HG03064 (cell line): Measurements from ENCODE around the gene MYEF2.

ENCODE experiments used
- ATAC-seq: cut with Tn5 transposase; IDR thresholded peaks from one replicate; pipeline ENCODE4 v1.9.1; 2021; ENCODE audit warnings: low read depth; ENCODE audit not compliant: unreplicated experiment

The MYEF2 gene, protein sequence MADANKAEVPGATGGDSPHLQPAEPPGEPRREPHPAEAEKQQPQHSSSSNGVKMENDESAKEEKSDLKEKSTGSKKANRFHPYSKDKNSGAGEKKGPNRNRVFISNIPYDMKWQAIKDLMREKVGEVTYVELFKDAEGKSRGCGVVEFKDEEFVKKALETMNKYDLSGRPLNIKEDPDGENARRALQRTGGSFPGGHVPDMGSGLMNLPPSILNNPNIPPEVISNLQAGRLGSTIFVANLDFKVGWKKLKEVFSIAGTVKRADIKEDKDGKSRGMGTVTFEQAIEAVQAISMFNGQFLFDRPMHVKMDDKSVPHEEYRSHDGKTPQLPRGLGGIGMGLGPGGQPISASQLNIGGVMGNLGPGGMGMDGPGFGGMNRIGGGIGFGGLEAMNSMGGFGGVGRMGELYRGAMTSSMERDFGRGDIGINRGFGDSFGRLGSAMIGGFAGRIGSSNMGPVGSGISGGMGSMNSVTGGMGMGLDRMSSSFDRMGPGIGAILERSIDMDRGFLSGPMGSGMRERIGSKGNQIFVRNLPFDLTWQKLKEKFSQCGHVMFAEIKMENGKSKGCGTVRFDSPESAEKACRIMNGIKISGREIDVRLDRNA

DNA sequence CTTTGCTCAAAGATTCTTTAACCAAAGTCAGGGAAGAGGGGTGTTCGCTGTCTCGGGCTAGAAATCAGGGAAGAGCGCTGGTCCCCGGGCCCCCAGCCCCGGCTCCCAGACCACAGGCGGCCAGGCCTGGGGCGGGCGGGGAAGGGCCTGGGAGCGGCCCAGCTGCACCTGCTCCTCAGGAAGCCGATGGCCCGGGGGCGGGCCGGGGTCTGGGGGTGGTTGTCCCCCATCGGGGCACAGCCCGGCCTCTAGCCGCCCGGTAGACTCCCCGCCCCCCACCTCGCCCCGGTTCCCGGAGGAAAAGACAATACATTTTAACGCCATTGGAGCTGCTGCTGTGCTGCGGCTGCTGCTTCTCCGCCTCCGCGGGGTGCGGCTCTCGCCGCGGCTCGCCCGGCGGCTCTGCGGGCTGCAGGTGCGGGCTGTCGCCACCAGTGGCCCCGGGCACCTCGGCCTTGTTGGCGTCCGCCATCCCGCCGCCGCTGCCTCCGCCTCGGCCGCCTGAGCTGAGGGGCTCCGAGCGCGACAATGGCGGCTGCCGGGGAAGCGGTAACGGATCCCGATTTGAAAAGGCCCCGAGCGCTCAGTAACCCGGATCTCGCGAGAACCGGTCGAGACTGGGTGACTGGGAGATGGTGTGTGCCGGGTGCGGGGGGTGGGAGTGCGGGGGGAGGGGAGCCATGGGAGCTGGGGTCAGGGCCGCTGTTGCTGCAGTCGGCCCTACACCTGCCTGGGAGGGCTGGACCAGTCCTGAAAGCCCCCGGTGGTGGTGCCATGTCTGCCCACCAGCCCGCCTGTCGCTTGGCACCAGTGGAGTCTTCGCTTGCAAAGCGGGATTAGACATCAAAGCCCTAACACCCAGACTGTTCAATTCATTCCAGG is at the start of gene MYEF2:
TSS of gene MYEF2 (minus strand) at position 530 of the 882 bp plus-strand sequence. CDS start at position 472, 58 bp downstream.
- ATAC-seq: peak; percentile 70

DNA sequence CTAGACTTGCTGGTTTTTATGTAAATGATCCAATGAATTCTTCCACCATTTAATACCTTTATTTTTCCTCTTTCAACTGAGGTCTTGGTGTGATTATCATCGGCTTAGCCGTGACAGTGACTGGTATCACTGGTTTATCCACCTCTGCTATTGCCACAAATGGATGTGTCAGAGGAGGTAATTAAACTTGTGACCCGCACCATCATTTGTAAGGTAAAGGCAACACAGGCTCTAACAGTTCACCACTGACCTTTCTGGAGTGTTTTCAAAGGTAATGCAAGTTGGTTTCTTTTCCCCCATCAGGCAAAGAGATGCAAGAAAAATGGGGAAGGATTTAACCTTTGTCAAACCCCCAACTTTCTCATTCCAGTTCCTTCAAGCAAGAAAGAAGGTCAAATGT is 47.7 kb upstream of the MYEF2 start:
- ATAC-seq: no peak

DNA sequence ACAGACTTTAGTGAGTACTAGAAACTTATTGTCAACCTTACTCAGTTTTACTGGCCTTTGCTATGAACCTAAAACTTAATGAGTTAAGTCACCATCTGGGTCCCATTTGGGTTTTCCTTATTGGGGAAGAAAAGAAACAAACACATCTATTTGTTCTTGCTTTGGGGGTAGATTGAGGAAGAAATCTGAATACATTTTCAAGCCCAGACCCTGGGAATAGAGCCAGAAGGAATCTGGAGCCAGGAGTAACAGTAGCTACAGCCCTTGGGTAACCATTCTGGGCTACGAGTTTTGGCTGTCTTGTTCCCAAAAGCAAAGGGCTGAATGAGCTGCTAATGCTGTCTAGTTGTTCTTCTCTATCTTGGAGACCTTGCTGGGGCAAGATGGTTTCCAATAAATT is 44.5 kb upstream of the MYEF2 start:
- ATAC-seq: no peak

DNA sequence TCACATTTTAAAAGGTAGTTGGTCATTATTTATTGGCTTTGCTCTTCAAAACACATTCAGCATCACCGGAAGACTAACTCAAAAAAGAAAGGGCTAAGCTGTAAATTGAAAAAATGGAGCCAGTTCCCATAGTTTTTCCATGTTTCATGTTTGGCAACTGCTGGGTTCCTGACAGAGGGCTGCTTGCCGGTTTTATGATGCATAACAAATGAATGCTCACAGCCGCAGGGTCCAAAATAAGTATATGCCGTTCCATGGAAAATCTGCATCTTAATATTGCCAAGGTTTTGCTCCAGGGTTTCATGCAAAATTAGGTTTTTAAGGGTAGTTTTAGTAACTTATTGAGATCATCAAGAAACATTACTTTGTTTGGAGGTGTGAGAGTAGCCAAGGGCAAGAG is 43.8 kb upstream of the MYEF2 start:
- ATAC-seq: no peak

DNA sequence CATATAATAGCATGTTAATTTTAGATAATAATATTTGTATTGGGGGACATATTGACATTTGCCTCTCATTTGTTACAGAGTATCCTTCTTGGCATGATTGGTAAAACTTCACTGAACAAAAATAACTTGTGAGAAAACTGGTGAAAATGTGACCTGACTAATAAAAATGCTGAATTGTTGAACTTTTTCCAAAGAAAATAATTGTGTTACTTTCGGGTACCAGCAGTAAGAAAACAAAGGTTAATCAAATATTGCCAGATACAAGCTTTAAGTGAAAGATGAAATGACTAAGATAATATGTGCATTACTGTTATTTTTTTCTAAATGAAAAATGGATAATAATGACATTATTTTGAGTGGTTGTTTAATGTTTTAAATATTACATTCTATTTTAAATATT is 43.2 kb upstream of the MYEF2 start:
- no peak for ATAC-seq

DNA sequence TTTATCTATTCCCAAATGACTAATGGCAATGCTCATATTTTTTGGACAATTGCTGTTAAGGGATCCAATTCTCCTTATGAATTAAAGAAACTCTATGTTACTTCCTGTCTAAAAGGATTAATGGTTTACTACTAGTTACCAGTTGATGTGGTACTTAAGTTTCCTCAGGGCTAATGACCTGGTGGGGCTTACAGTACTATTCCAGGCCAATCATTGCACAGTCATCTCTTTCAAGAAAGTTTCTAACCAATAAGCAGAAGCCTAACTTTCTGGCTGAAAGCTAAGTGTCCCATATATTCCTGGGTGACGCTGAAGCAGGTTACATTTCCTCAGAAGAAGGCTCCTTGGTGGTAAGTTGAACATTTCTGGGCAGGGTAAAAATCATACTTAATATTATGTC is 27.9 kb upstream of the MYEF2 start, which contains the start of gene SLC12A1:
TSS of gene SLC12A1 (plus strand) at position 322 of the 400 bp plus-strand sequence. CDS start 1,418 bp downstream, outside the sequence.
- no peak for ATAC-seq

DNA sequence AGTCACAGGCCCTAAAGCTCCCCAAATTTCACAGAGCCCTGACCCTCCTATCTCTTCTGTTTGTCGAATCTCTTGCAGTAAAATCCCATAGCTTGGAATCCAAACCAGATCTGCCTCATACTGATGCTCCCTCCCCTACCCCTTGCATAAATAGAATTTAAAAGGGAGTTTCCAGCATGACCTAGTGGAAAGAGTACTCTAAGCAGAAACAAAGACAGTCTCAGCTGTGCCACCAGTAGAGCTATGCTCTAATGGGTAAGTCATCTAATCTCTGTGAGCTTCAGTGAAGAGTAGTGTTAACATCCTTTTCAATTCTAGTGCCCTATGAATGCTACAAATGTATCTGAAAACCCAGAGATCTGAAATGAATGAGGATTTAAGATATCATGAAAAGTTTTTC is 24.0 kb upstream of the MYEF2 start:
- ATAC-seq: no peak

DNA sequence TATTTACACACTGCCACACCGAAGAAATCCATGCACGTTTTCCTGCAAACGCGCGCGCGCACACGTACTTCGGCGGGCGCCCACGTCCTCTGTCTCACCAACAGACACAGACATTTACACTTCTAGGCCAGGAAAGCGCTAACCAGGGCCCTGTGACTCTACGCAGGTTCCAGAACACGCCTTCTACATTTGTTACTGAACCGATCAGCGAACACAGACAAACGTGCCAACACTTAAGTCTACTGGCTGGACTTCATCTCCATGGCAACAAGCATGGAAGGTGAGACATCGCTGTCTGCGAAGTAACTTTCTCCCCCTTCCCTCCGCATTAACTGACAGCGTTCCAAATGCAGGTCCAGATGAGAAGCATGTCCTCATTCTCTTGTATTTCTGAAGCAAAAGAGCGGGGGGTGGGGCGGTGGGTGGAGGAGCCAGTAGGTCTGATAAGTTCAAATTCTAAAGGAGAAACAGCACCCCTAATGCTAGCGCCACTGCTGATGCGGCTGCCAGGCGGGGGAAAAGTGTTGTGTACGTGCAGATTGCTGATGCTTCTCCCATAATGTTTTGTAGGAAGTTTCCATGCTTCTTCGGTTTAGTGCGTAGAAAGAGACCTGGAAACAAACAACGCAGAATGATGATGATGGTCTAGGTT is 13.6 kb upstream of the MYEF2 start, which contains the start of gene CTXN2:
TSS of gene CTXN2 (plus strand) at position 92 of the 652 bp plus-strand sequence. CDS start 9,636 bp downstream, outside the sequence.
- ATAC-seq: no peak

DNA sequence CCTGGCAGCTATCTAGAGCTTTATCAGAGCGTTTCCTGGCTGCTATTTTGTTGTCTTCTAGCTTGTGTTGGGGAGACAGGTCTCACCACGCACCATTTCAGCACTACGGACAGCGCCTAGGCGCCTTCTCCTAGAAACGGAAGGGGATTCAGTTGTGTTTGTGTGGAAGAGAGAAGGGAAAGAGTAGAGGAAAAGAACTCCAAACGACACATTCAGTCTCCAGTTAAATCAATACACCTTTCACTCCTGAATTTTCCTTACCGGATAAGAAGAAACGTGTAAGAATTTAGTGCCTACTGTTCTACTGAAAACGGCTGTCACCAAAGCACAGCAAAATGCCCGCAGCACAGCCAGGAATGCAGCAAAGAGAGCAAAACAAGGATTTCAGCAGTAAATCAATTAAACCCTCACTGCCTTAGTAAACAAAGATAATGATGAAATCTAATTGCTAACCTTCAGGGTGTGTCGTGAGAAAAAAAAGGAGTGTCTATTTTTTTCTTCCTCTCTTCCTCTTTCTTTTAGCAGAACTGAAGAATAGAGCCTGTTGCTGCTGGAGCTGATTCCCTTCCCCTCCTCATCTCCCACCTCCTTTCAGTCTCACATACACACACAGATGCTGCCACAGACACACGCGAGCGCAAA is 13.0 kb upstream of the MYEF2 start:
- ATAC-seq: no peak

DNA sequence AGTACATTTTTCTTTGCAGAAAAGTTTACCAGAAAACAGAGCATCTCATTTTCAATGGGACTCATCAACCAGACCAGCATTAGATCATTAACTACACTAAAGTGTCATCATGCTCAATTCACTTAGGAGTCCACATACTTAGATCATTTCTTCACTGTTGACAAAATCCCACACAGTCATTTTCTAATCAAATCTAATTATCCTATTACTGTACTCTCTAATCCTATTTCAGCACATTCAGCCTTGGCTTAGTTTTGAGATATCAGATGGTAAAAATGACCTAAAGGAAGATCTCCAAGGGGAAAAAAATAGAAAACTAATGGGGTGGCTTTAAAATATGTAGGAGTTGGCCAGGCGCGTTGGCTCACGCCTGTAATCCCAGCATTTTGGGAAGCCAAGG is 8.2 kb upstream of the MYEF2 start:
- no peak for ATAC-seq

DNA sequence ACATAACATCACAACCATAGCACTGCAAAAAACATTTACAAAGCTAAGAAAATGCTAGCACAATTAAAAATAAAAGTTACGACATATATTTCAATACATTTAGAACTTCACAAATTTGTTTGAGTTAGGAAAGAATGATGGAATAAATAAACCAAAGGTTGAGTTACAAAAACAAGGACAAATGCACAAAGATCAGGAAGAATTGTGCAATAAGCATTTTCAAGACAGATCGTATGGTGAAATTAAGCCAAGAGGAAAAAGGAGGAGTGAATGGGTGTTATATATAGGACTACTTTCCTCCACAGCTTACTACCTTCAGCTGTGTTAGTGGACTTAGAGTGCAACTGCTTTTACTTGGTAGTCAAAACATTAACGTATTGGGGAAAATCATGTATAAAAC is 7.4 kb upstream of the MYEF2 start:
- ATAC-seq: no peak

DNA sequence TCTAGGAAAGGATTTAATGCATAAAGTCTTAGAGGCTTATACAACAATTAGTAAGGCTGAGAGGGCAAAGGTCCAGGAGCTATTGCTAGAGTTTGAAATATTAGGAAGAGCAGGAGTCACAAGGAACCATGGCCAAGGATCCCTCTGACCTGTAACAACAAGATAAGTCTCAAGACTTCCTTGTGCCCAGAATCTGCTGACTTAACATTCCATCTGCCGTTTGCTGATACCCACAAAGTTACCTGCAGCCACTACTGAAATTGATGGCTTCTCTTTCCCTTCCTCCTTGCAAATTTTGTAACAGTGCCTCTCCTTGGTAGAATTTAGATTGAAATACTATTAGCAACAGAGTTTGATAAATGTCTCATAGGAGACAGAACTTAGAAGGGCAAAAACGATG is 4.7 kb upstream of the MYEF2 start:
- ATAC-seq: no peak

DNA sequence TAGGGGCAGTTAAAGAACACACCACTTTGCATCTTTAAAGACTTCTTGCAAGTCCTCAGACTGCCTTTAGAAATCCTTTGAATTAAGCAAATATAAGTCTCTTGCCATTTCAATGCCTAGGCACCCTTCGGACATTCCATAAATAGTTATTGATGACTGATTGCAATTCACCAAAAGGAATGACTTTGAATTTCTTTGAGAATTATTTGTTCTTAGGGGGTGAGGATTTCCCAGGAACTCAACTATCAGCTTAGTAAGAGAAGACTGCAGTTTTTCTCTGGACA is 495 bp upstream of the MYEF2 start:
- no peak for ATAC-seq

DNA sequence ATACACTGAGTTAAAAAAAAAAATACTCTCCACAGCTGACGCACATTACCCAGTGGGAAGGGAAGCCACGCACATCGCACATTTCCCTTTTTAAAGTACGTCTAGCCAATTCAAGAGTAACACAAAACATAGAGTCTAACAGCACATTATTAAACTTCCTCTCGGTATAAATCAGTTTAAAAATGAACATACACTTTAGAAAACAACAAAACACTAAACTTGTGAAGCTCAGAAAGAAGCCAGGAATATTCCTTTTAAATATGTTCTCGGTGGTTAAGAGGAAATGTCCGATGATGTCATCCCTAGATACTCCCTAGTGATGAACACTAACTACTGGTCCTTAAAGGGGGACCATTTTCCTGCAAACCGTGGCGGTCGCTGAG is 721 bp downstream of the MYEF2 start:
- ATAC-seq: peak; percentile 60

DNA sequence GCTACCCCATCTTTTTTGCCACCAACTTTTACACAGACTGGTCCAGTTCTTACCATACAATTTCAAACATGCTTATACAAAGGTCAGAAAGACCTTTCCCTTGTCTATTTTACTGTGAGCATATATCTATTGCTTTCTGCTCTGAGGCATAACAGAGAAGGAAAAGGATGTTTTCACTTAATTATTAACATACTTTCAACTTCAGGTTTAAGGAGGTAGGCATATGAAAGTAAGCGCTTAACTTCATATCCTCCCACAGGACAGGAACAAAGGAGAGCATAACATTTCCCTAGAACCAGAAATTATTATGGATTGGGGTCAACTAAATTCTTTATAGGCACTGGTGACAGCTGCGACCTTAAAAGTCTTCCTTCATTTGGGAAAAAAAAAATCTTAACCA is 1.1 kb downstream of the MYEF2 start:
- no peak for ATAC-seq

DNA sequence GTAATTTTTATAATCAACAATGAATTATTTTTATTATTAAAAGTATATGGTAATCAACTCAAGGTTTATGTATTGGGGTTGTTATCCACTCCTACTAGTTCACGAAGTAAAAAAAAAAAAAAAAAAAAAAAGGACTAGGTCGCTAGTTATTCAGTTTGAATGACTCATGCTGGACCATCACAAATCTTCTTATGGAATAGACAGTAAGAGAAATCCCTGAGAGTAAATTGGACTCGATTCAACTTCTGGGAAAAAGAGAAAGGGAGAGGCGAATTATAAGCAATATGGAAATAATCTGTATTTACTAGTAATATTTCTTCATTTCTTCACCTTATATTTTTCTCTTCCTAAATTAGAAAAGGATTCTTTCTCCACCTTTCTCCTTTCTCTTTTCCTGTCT is 2.0 kb downstream of the MYEF2 start:
- ATAC-seq: no peak

DNA sequence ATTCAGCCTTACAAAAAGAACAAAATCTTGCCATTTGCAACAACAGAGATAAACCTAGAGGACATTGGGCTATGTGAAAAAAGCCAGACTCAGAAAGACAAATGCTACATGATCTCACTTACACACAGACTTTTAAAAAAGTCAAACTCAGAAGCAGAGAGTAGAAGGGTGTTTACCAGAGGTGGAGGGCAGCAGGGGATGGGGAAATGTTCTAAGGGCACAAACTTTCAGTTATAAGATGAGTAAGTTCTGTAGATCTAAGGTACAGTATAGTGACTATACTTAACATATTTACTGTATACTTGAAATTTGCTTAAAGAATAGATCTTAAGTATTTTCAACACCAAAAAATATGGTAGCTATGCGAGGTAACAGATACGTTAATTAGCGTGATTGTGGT is 3.0 kb downstream of the MYEF2 start:
- ATAC-seq: no peak

DNA sequence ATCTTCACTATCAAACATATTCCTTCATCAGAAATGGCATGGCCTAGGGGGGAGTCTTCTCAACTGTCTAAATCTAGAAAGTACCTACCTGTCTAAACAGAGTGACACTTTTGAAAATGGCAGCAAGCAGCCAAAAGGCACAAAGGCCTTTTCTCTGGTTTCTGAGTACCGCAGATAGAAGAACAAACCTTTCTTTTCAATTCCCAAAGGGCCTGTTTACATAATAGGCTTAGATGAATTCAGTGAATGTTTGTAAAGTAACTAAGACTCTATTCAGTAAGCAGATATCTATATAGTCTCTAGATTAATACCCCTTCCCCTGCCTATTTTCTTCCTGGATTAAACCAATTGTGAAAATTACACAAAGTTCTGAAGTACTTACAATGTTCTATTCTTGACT is 7.1 kb downstream of the MYEF2 start:
- ATAC-seq: no peak

DNA sequence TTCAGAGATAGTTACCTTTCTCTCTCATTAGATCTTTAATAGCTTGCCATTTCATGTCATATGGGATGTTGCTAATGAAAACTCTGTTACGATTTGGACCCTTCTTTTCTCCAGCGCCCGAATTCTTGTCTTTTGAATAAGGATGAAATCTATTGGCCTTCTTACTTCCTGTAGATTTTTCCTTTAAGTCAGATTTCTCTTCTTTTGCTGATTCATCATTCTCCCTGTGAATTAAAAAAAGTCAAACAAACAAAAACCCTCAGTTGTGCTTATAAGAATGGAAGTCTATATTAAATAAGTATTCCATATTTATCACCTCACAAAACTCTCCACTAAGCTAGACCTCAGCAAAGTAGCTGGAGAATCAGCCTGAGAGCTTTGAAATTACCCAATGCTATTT is 9.5 kb downstream of the MYEF2 start:
- no peak for ATAC-seq

DNA sequence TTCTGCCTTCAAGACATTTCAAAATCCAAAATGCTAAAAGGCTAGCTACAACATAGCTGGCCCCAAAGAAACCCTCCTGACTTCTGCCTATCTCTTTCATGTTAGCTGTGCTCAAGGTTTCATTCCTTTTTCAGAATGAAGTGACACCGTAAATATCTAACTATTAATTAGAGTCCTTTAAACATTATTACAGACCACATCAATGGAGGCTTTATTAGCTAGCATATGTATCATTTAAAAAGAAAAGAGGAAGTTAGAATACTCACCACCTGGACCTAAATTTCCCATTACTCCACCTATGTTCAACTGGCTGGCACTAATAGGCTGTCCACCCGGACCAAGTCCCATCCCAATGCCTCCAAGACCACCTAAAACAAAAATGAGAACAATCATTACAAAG is 24.6 kb downstream of the MYEF2 start:
- no peak for ATAC-seq
